Measurements from ENCODE around the gene AFP. TPM values are rescaled to one million over a fixed set of nuclear protein-coding genes. Genes with fewer than 3 reads are reported as not detected.

The AFP gene
- total RNA-seq, 1 experiment from 2014 or later: 4.9 TPM

DNA sequence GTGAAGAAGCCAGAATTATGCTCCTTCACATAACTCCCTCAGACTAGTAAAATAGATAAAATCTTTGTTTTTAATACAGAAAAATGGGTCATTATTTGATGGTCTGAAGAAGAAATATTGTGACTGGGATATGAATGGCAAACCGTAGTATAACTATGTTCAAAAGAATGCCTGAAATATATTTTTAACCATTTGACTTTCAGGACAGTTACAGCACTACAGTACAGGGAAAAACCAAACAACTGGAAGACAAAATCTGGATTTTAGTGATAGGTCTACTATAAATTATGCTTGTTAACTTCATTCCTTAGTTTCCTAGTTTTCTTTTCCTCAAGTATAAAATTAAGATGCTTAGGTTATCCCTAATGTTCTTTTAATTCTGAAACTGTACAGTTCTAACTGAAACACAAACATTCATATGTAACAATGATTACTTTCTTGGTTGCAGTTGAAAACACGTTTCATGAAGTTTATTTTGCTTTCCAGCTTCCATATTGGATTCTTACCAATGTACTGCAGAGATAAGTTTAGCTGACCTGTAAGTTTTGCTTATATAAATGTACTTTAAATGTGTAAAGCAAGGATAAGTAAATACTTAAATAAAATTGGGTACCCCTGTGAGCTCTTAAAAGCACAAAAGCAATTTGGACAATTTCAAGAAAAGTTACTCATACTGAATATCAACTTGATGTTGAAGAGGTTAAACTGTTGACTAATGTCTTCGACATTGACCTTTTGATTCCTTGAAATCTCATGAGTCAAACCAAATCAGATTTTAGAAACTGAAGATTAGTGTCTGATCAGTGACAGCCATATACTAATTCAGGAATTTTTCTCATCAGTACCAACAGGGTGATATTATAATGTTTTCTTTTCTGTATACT lies 895 bp downstream of the AFP start:
- Histone ChIP-seq H2BK120ac (ENCODE audit: low read depth, low read length, poor library complexity, severe bottlenecking) (no peak overlapping the region), H3K4me1 (ENCODE audit: insufficient read depth, low read length) (no peaks in the 10 kb centered on the region), H3K23ac (ENCODE audit: insufficient read length, low read depth, low read length) (no peak overlapping the region), H3K79me2 (ENCODE audit: insufficient read depth, low read length) (no peaks in the 10 kb centered on the region), H3K23me2 (ENCODE audit: insufficient read length, low read depth, low read length, poor library complexity, severe bottlenecking) (no peaks in the 10 kb centered on the region), H3K4me2 (ENCODE audit: insufficient read depth, insufficient read length, low read length) (no peak overlapping the region), H4K91ac (ENCODE audit: insufficient read length, low read depth, low read length) (no peak overlapping the region), H3K56ac (ENCODE audit: insufficient read length, low read depth, low read length) (no peak overlapping the region), H4K5ac (ENCODE audit: insufficient read length, low read depth, low read length) (no peak overlapping the region), H2BK12ac (ENCODE audit: insufficient read length, low read depth, low read length) (no peak overlapping the region), H3T11ph (ENCODE audit: low read length) (no peak overlapping the region), H4K8ac (replicated peaks; ENCODE audit: insufficient read length, low read depth, low read length) (no peak overlapping the region), H2BK15ac (ENCODE audit: low read depth, low read length) (no peak overlapping the region), H4K20me1 (ENCODE audit: control insufficient read depth, insufficient read depth, insufficient read length) (no peaks in the 10 kb centered on the region), H3K4ac (ENCODE audit: low read depth, low read length) (no peak overlapping the region), H3K9ac (ENCODE audit: extremely low read depth, insufficient read length, low read length) (no peak overlapping the region), H3K79me1 (ENCODE audit: insufficient read depth, low read depth, low read length, poor library complexity, severe bottlenecking) (no peaks in the 10 kb centered on the region), H3K27me3 (ENCODE audit: insufficient read depth, low read length) (no peaks in the 10 kb centered on the region), H3K27ac (ENCODE audit: insufficient read length, low read depth, low read length) (no peak overlapping the region), H3K14ac (ENCODE audit: insufficient read depth, low read length) (no peak overlapping the region), H3K9me3 (ENCODE audit: control insufficient read depth, low read depth, low read length) (no peaks in the 10 kb centered on the region), H3K18ac (ENCODE audit: insufficient read length, low read depth, low read length) (no peak overlapping the region), H2BK5ac (ENCODE audit: insufficient read length, low read length) (no peak overlapping the region), H2AK5ac (ENCODE audit: insufficient read length, low read length) (no peak overlapping the region), H2AFZ (ENCODE audit: low read length) (no peak overlapping the region), H2BK20ac (ENCODE audit: low read depth, low read length, poor library complexity, severe bottlenecking) (no peak overlapping the region)
- Mint-ChIP-seq H3K27ac (no peak overlapping the region), H3K9me3 (no peaks in the 10 kb centered on the region), H3K27me3 (ENCODE audit: low read depth) (no peaks in the 10 kb centered on the region), H3K4me3 (no peak overlapping the region), H3K36me3 (ENCODE audit: insufficient read depth in 1 of 3, low read depth in 3 of 3) (no peaks in the 10 kb centered on the region), H3K4me1 (no peaks in the 10 kb centered on the region)
- TF ChIP-seq, protein P1, sequence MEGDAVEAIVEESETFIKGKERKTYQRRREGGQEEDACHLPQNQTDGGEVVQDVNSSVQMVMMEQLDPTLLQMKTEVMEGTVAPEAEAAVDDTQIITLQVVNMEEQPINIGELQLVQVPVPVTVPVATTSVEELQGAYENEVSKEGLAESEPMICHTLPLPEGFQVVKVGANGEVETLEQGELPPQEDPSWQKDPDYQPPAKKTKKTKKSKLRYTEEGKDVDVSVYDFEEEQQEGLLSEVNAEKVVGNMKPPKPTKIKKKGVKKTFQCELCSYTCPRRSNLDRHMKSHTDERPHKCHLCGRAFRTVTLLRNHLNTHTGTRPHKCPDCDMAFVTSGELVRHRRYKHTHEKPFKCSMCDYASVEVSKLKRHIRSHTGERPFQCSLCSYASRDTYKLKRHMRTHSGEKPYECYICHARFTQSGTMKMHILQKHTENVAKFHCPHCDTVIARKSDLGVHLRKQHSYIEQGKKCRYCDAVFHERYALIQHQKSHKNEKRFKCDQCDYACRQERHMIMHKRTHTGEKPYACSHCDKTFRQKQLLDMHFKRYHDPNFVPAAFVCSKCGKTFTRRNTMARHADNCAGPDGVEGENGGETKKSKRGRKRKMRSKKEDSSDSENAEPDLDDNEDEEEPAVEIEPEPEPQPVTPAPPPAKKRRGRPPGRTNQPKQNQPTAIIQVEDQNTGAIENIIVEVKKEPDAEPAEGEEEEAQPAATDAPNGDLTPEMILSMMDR (conservative IDR thresholded peaks at IDR 0.05): no peak
- no CpG with 5 or more reads among the region's 3 CpGs for WGBS (ENCODE audit: extremely low coverage, insufficient read length, low lambda C conversion rate)
- DNase-seq: no peak
